Dermis microvascular lymphatic vessel endothelial cell (primary cell): Measurements from ENCODE around the gene XAGE2. TPM values are rescaled to one million over a fixed set of nuclear protein-coding genes. Genes with fewer than 3 reads are reported as not detected.
A peak's percentile ranks its signal among the peaks of the same experiment; 100 is the strongest.
"Not testable (repeated sequence)": the region's sequence is repeated elsewhere in the genome, so short reads cannot be mapped to it uniquely, and the experiment has no call there.

ENCODE experiments used
- DNase-seq, 2 donors: peaks; one replicate each; pipeline versions ENCODE4 v3.0.0 to v3.0.0-alpha.2; 2010; ENCODE audit warnings: low read depth in 2 of 2
- total RNA-seq: library from RNA; depleted of rRNA; stranded (reverse); fragments of >200 nt; gene quantifications from 2 replicates; pipeline ENCODE4 v1.2.1, GENCODE V29; 2014

The XAGE2 gene, protein sequence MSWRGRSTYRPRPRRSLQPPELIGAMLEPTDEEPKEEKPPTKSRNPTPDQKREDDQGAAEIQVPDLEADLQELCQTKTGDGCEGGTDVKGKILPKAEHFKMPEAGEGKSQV
- not detected in 2 replicates for total RNA-seq

GRCh38 chrX:52368368-52369055 is at the start of gene XAGE2:
TSS of gene XAGE2 (plus strand) at chrX:52369021. CDS start at chrX:52370015, 994 bp downstream.
- DNase-seq, result no peak

GRCh38 chrX:52337410-52337809 is 31.4 kb upstream of the XAGE2 start:
- DNase-seq, result no peak

DNA sequence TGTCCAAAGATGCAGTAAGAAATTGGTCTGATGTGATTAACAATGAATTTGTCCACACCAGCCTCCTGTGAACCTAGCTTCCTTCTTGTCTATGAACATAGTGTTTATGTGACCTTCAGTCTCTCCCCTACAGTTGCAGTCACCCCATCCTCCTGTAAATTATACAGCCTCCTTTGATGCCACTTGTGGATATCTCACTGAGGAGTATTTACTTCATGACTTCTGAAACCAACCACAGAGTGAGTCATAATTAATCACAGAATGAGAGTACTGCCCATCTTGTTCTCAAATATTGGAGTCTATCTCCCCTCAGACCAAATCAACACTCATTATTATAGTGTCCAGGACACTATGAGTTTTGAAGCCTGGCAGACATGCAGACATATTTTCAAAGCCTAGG is 27.3 kb upstream of the XAGE2 start:
- DNase-seq, result no peak

- DNase-seq, result not testable (repeated sequence)
These were observed 25.7 kb upstream of the XAGE2 start for GRCh38 chrX:52343131-52343530.

DNA sequence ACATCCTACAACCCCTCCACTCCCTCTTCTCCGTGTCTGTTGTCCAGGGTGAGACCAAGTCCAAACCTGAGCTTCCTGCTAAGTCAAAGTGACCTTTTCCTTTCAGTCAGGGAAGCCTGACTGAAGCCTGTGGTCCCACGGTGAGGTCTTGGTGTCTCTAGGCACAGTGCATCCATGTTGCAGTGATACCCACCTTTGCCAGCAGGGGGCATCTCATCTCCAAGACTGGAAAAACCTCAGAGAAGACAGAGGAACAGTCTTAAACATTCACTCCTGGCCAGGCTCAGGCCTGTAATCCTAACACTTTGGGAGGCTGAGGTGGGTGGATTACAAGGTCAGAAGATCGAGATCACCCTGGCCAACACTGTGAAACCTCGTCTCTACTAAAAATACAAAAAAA is 23.4 kb upstream of the XAGE2 start:
- DNase-seq, result peak in 1 of 2 donors; percentile 18

DNA sequence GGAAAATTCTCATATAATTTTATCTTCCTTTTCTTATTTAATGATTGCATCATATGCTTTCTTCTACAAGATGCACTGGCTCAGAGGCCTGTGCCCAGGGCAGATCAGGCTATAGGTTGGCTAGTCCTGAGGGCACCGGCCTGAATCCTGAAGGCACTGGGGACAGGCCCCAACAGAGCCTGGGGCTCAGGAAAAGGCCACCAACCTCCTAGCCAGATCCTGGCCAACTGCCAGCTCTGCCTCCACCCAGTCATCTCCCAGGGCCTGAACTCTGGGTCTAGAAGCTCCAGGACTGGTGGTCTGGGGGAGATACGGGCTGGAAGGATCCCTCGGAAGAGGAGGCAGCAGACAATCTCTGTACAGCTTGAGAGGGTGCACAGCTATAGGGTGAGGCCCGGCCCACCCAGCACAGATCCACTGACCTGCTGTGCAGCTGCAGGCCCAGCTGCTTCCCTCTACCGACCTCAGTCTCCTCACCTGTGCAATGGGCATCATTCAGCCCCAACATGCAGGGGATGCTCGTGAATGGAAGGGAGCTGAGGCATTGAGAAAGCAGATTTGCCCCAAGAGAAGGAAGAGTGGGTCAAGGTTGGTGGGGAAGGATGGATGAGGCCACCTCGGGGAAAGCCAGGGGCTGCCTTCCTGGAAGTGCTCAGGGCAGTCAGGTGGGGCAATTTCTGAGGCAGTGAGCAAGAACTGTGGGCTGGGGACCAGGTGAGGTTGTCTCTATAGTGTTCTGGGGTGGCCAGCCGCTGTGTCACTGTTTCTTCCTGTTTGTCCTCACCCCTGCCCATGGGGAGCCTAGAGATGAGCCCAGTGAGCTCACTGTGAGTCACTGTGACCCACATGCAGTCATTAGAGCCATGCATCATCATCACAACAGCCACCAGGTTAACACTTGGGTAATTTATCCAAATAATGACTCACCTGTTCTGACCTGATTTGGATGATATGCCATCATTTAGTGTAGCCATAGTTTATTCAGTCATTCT is 22.4 kb upstream of the XAGE2 start:
- no peak for DNase-seq

DNA sequence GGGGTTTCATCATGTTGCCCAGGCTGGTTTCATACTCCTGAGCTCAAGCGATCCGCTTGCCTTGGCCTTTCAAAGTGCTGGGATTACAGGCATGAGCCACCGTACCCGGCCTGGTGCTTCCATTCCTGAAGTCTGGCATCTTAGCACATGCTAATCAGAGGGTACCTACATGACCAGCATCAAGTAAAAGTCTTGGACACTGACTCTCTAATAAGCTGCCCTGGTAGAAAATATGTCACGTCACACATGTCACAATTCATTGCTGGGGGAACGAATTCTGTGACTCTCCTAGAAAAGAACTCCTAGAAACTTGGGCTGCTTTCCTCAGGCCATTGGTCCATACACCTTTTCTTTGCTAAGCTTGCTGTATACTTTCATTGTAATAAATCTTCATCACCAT is 19.1 kb upstream of the XAGE2 start:
- DNase-seq, result no peak

DNA sequence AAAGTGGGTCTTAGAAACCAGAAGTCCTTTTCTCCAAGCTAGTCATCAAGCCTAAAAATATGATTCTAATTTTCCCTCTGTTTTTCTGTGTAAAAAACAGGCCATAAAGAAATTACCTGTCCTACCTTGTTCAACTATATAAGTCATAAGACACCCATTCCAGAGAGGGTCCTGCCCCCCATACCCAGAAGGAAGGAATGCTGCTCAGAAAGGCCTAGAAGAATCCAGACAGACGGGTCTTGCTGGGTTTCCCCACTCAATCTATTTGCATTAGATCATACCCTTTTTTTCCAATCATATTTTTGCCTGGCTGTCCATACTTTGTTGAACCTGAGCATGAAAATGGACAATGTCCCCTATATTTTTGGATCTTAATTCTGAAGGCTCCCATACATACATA is 16.3 kb upstream of the XAGE2 start:
- DNase-seq, result no peak

DNA sequence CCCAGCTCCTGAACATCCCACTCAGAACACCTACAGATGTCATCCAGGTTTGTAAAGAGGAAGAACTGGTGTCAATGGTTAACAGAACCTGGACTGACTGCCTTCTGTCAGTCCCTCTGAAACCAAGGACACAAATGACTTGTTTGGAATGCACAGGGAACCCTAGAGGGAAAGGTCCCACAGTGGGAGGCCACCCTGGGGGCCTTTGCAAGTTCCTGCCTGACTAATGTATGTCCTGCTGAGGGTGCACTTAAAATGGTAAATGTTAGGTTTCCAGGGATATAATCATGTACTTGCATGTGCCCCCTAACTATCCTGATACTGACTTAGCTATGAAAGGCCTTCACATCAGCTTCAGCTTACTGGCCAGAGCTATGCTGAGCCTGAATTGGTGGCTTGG is 15.0 kb upstream of the XAGE2 start:
- DNase-seq, result no peak

GRCh38 chrX:52355108-52355507 is 13.7 kb upstream of the XAGE2 start:
- DNase-seq, result no peak

DNA sequence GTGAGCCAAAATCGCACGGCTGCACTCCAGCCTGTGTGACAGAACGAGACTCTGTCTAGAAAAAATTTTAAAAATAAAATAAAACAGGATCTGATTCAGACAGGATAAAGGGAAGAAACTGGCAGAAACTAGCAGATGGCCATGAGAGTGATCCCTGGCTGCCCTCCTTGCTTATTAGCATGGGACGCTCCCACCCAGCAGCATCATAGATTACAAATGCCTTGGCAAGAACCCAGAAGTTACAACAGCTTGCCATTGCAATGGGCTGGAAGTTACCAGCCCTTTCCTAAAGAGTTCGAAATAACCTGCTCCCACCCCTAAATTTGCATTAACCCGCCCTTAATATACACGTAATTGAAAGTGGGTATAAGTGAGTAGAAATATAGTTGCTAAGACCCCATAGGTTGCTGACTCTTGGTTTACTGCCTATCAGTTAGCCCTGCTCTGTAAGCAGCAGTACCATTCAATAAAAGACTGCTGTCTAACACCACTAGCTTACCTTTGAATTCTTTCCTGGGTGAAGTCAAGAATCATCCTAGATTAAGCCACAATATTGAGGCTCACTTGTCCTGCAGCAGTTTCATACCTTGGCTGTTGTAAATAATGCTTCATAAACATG is 9.1 kb upstream of the XAGE2 start:
- DNase-seq, result no peak

GRCh38 chrX:52361941-52362340 is 6.9 kb upstream of the XAGE2 start:
- no peak for DNase-seq

- DNase-seq, result peak in 1 of 2 donors; percentile 14
These were observed 5.5 kb upstream of the XAGE2 start for GRCh38 chrX:52363247-52363883.

GRCh38 chrX:52378870-52379269 is 10.0 kb downstream of the XAGE2 start:
- DNase-seq, result no peak

GRCh38 chrX:52380993-52381392 is 12.2 kb downstream of the XAGE2 start:
- no peak for DNase-seq

GRCh38 chrX:52410439-52411394 is 41.9 kb downstream of the XAGE2 start:
- no peak for DNase-seq

GRCh38 chrX:52415304-52415703 is 46.5 kb downstream of the XAGE2 start:
- DNase-seq, result no peak

- no peak for DNase-seq
These were observed 48.0 kb downstream of the XAGE2 start for GRCh38 chrX:52416816-52417215.

- no peak for DNase-seq
These were observed 52.1 kb downstream of the XAGE2 start for GRCh38 chrX:52420824-52421443.

GRCh38 chrX:52422884-52423283 is 54.1 kb downstream of the XAGE2 start:
- no peak for DNase-seq
